Keratinocyte (primary cell): ENCODE data around the gene GPR62. TPM values are rescaled to one million over a fixed set of nuclear protein-coding genes. Genes with fewer than 3 reads are reported as not detected.

Experiments
- DNase-seq: peaks from one replicate; pipeline ENCODE4 v3.0.0-alpha.2; 2011; ENCODE audit warnings: low read depth, missing footprints, low spot score
- FAIRE-seq: peaks from 2 replicates; lab custom pipeline; 2011; peaks lifted over from hg19 to GRCh38; lab: Jason Lieb, UNC
- H2AFZ ChIP-seq: 2 replicates; pipeline ENCODE4 v1.6.0; 2012; ENCODE audit warnings: low read length, control low read depth, inconsistent platforms; ENCODE audit not compliant: control insufficient read depth
- H3K27ac ChIP-seq: 2 replicates; pipeline ENCODE4 v1.5.1; 2011; ENCODE audit warnings: low read length; ENCODE audit not compliant: control insufficient read depth, insufficient read depth
- H3K27me3 ChIP-seq: 3 replicates; pipeline ENCODE4 v1.6.0; 2011; ENCODE audit warnings: low read length; ENCODE audit not compliant: control insufficient read depth, insufficient read depth; ENCODE audit errors: extremely low read depth
- H3K36me3 ChIP-seq, 2 experiments: 2 replicates in 1 of 2; 3 replicates in 1 of 2; pipeline ENCODE4 v1.5.1; 2011; ENCODE audit warnings: low read length in 2 of 2, mild to moderate bottlenecking in 1 of 2; ENCODE audit not compliant: control insufficient read depth in 2 of 2, insufficient read depth in 2 of 2; ENCODE audit errors: extremely low read depth in 1 of 2
- H3K4me1 ChIP-seq: 3 replicates; pipeline ENCODE4 v1.5.1; 2011; ENCODE audit warnings: low read length; ENCODE audit not compliant: control insufficient read depth, insufficient read depth; ENCODE audit errors: extremely low read depth
- H3K4me2 ChIP-seq: 3 replicates; pipeline ENCODE4 v1.6.0; 2011; ENCODE audit warnings: low read depth, low read length; ENCODE audit not compliant: control insufficient read depth, insufficient read depth; ENCODE audit errors: extremely low read depth
- H3K4me3 ChIP-seq, 3 experiments: fragments of 200-600 bp in 1 of 3; sonication (generic) in 1 of 3; 2 replicates in 2 of 3; 3 replicates in 1 of 3; pipeline ENCODE4 v1.5.1; 2011 to 2016; ENCODE audit warnings: low read length in 3 of 3, mild to moderate bottlenecking in 3 of 3, control low read depth in 2 of 3, inconsistent platforms in 1 of 3, low read depth in 1 of 3, mixed read lengths in 1 of 3, mixed run types in 1 of 3, moderate library complexity in 1 of 3; ENCODE audit not compliant: control insufficient read depth in 2 of 3, insufficient read depth in 2 of 3; ENCODE audit errors: extremely low read depth in 1 of 3
- H3K79me2 ChIP-seq: 2 replicates; pipeline ENCODE4 v1.6.0; 2012; ENCODE audit warnings: low read length; ENCODE audit not compliant: control insufficient read depth, insufficient read depth
- H3K9ac ChIP-seq: 3 replicates; pipeline ENCODE4 v1.6.0; 2011; ENCODE audit warnings: low read length; ENCODE audit not compliant: control insufficient read depth, insufficient read depth; ENCODE audit errors: extremely low read depth
- H3K9me1 ChIP-seq: 3 replicates; pipeline ENCODE4 v1.6.0; 2011; ENCODE audit warnings: low read length; ENCODE audit not compliant: control insufficient read depth, insufficient read depth; ENCODE audit errors: extremely low read depth
- H3K9me3 ChIP-seq: 2 replicates; pipeline ENCODE4 v1.5.1; 2012; ENCODE audit warnings: low read depth, low read length; ENCODE audit not compliant: control insufficient read depth
- H4K20me1 ChIP-seq: 3 replicates; pipeline ENCODE4 v1.6.0; 2011; ENCODE audit warnings: low read length; ENCODE audit not compliant: control insufficient read depth, insufficient read depth; ENCODE audit errors: extremely low read depth
- CTCF ChIP-seq, 3 experiments: IDR thresholded peaks in 1 of 3; conservative IDR thresholded peaks in 1 of 3; optimal IDR thresholded peaks in 1 of 3; 2 replicates in 2 of 3; 3 replicates in 1 of 3; pipeline versions ENCODE3 to v1.5.1; 2011; ENCODE audit warnings: low read length in 3 of 3, mild to moderate bottlenecking in 3 of 3, moderate library complexity in 2 of 3, control low read depth in 1 of 3, inconsistent platforms in 1 of 3; ENCODE audit not compliant: insufficient read depth in 2 of 3; ENCODE audit errors: extremely low read depth in 1 of 3
- EZH2 ChIP-seq: IDR thresholded peaks from one replicate; pipeline ENCODE4 v1.6.1; 2012; ENCODE audit warnings: inconsistent platforms, mild to moderate bottlenecking, low read length, moderate library complexity
- dilution Hi-C: fragments of 300-500 bp; cut with MboI; formaldehyde crosslinking; loops from one replicate; pipeline ENCODE4 v1.7.0; 2020; ENCODE audit warnings: low sequenced_read_pairs; ENCODE audit not compliant: extremely low pct_ligation_motif_present
- polyA plus RNA-seq, 5 experiments: library from polyadenylated mRNA; depleted of rRNA in 3 of 5; stranded (reverse) in 3 of 5; stranded (forward) in 1 of 5; unstranded in 1 of 5; fragments of >200 nt; gene quantifications; 1 replicate in 1 of 5; 2 replicates in 3 of 5; 3 replicates in 1 of 5; pipeline versions ENCODE4 v1.2.1 to v1.2.3, GENCODE V29; 2011 to 2012; ENCODE audit warnings: missing spikeins in 2 of 5, low read depth in 1 of 5, low replicate concordance in 1 of 5

Gene GPR62
- polyA plus RNA-seq, 1 donor (not counting 4 experiments of a cell fraction or from before 2014, with no cell fraction given) = not detected

- TF ChIP-seq EZH2 (no peak), CTCF (optimal IDR thresholded peaks at IDR 0.05 in 1 of 3, IDR thresholded peaks at IDR 0.05 in 1 of 3, conservative IDR thresholded peaks at IDR 0.05 in 1 of 3; ENCODE audit: extremely low read depth in 1 of 3, insufficient read depth in 2 of 3, low read length in 3 of 3) (no peak)
- no peak for FAIRE-seq
Observed at GRCh38 chr3:52002748-52003147, 47.6 kb downstream of the GPR62 start.

GRCh38 chr3:52004163-52004787 lies 49.1 kb downstream of the GPR62 start:
- Histone ChIP-seq H3K9ac (no peak overlapping the region), H3K9me3 (no peaks in the 10 kb centered on the region), H4K20me1 (no peaks in the 10 kb centered on the region), H3K27ac (no peak overlapping the region), H3K4me3 (no peak overlapping the region), H3K4me2 (no peak overlapping the region), H3K36me3 (no peaks in the 10 kb centered on the region), H3K4me1 (peaks cover 24% of the 10 kb centered on the region), H2AFZ (no peak overlapping the region), H3K27me3 (no peaks in the 10 kb centered on the region), H3K79me2 (no peaks in the 10 kb centered on the region), H3K9me1 (no peaks in the 10 kb centered on the region)
- peak; percentile 9 for FAIRE-seq
- dilution Hi-C loops = no loop called here
- no peak for TF ChIP-seq EZH2
- peak in 2 of 3 experiments; percentile 17 to 30 for TF ChIP-seq CTCF (optimal IDR thresholded peaks at IDR 0.05 in 1 of 3, IDR thresholded peaks at IDR 0.05 in 1 of 3, conservative IDR thresholded peaks at IDR 0.05 in 1 of 3; ENCODE audit: extremely low read depth in 1 of 3, insufficient read depth in 2 of 3, low read length in 3 of 3)
- DNase-seq = no peak

More at GRCh38 chr3:52002748-52003147, 47.6 kb downstream of the GPR62 start:
- Histone ChIP-seq H3K4me1 (peaks cover 30% of the 10 kb centered on the region), H3K4me3 (no peak overlapping the region), H3K79me2 (no peaks in the 10 kb centered on the region), H3K27me3 (no peaks in the 10 kb centered on the region), H3K9ac (no peak overlapping the region), H3K36me3 (no peaks in the 10 kb centered on the region), H3K27ac (no peak overlapping the region), H3K9me1 (no peaks in the 10 kb centered on the region), H2AFZ (no peak overlapping the region), H4K20me1 (no peaks in the 10 kb centered on the region), H3K4me2 (no peak overlapping the region), H3K9me3 (no peaks in the 10 kb centered on the region)
- dilution Hi-C loops = no loop called here
- DNase-seq = no peak
